Retinal pigment epithelial cell (primary cell): ENCODE results near the gene MSMP.
A peak's percentile ranks its signal among the peaks of the same experiment; 100 is the strongest.

Experiments
- DNase-seq: peaks from one replicate; pipeline ENCODE4 v3.0.0-alpha.2; 2010; ENCODE audit warnings: low read depth
- H3K4me3 ChIP-seq: 2 replicates; pipeline ENCODE4 v1.5.1; 2011; ENCODE audit warnings: mild to moderate bottlenecking, low read length, control low read depth, moderate library complexity
- CTCF ChIP-seq: conservative IDR thresholded peaks from 2 replicates; pipeline ENCODE4 v1.5.1; 2011; ENCODE audit warnings: low read depth, low read length, control low read depth, inconsistent platforms

MSMP gene

DNA sequence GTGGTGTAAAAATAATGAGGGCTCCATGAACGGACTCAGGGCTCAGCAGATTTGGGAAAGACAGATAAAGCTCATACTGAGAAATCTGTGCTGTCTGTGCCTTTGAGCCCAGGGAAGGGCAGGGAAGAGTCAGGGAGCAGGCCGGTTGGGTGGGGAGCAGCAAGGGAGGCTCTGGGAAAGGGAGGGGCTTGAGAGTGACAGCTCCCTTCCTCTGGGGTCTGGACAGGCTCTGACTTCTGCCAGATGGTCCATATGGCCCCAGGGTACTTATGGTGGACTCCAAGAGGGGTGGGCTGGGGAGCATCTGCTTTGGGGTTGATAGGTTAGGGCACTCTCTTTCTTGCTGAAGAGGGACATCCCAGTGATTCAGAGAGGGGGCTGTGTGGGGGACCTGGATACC is 39.4 kb upstream of the MSMP start:
- no peak overlapping the region for H3K4me3 ChIP-seq
- TF ChIP-seq CTCF, result no peak

GRCh38 chr9:35792826-35793225 is 38.8 kb upstream of the MSMP start:
- no peak for DNase-seq
- no peak overlapping the region for H3K4me3 ChIP-seq
- no peak for TF ChIP-seq CTCF

More for the DNA sequence above, 39.4 kb upstream of the MSMP start:
- no peak for DNase-seq

- peak overlapping the region; percentile 54 for H3K4me3 ChIP-seq
- no peak for TF ChIP-seq CTCF
Measured at GRCh38 chr9:35792024-35792813, 38.1 kb upstream of the MSMP start.

GRCh38 chr9:35791297-35791921 is 37.3 kb upstream of the MSMP start, which contains the start of gene NPR2:
Gene NPR2 (plus strand): TSS chr9:35791591. CDS start chr9:35792409, 818 bp downstream.
- no peak for TF ChIP-seq CTCF
- no peak for DNase-seq
- peak within 1 kb of the TSS; percentile 54 for H3K4me3 ChIP-seq

More at GRCh38 chr9:35792024-35792813, 38.1 kb upstream of the MSMP start:
- no peak for DNase-seq

DNA sequence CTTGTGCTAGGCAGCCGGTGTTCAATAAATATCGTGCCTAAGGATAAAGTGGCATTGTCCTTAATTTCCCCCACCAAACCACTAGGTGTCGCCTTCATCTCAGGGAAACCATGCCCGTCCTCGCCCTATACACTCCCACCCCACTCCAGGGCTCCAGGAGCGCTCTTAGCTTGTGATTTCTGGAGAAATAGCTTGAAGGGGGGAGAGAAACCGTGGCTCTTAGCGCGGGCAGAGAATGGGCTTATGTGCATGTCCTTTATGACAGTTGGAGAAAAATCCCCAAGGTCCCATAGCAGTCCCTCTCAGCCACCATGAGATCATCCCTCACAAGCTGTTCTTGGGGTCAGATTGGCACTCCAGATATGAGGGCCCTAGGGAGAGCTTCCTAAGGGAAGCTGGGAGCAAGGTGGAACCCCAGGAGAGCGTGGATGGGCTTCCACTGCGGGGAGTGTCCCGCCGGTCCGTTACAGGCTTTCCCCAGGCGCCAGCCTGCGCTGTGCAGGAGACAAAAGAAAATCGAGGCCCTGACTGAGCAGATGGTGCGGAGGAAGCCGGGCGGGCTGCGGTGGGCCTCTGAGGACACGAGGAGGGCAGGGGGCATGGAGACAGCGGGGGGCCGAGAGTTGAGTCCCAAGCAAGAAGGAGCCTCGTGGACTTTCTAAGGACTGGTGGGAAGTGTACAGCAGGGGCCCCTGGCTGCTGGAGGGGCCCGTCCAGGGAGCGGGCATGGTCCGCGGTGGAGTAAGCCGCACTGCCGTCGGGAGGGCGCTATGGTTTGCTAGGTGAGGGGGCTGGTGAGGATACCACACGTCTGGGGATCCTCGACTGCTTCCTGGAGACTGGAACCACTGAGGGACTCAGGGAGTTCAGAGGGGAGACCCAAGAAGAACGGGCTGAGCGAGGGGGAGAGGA is 36.6 kb upstream of the MSMP start:
- DNase-seq, result peak; percentile 51
- H3K4me3 ChIP-seq, result peak overlapping the region; percentile 32
- TF ChIP-seq CTCF, result peak; percentile 87

DNA sequence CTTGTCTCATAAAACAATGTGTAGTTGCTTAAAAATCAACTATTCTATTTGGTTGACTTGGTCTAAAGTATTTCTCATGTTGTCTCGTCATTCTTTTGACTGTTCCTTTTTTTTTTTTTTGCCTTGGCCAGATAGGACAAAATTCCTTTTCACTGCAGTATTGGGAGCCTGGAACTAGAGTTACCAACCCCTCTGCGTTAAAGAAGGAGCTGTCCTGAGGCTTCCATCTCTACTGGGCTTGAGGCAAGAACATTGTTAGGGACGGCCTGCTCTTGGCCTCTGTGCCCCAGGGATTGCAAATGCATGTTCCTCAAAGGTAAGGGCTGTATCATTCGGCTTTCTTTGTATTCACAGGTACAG is 35.9 kb upstream of the MSMP start:
- H3K4me3 ChIP-seq, result no peak overlapping the region
- no peak for TF ChIP-seq CTCF
- no peak for DNase-seq
